T-cell (primary cell): ENCODE measurements around the gene FANCB. TPM values are rescaled to one million over a fixed set of nuclear protein-coding genes. Genes with fewer than 3 reads are reported as not detected.

ENCODE experiments used
- ATAC-seq, 4 experiments: fragments of 200-7000 bp in 3 of 4; fragments of 150-1000 bp in 1 of 4; cut with Tn5 transposase; replicated peaks in 1 of 4; 1 replicate in 3 of 4; 2 replicates in 1 of 4; pipeline ENCODE4 v1.10.0; 2021; ENCODE audit warnings: moderate library complexity in 3 of 4, mild to moderate bottlenecking in 2 of 4, moderate number of reproducible peaks in 1 of 4
- CTCF ChIA-PET, 2 donors: fragments of 300-600 bp; sonication (Branson Sonifier 250); formaldehyde crosslinking; loops; one replicate each; lab custom pipeline; 2022; ENCODE audit warnings: antibody characterized with exemption in 2 of 2; lab: Charles Lee
- POLR2A ChIA-PET, 2 donors: fragments of 300-600 bp; sonication (Branson Sonifier 250); formaldehyde crosslinking; loops; one replicate each; lab custom pipeline; 2022; ENCODE audit warnings: antibody characterized with exemption in 2 of 2; lab: Charles Lee
- DNase-seq, 35 experiments: peaks; one replicate each; pipeline versions ENCODE4 v3.0.0 to v3.0.0-alpha.2; 2013 to 2023
- H3K27ac ChIP-seq: one replicate; pipeline ENCODE4 v1.5.1; 2013; ENCODE audit warnings: low read length
- H3K27me3 ChIP-seq, 2 experiments: replicated peaks in 1 of 2; 1 replicate in 1 of 2; 2 replicates in 1 of 2; pipeline versions ENCODE4 v1.6.1 to v1.7.0; 2013; ENCODE audit warnings: low read length in 1 of 2, mixed read lengths in 1 of 2; ENCODE audit not compliant: control insufficient read depth in 2 of 2, insufficient read depth in 2 of 2; ENCODE audit errors: extremely low read depth in 1 of 2
- H3K36me3 ChIP-seq, 2 donors: 1 replicate in 1 of 2; 2 replicates in 1 of 2; pipeline versions ENCODE4 v1.6.1 to v1.7.0; 2013; ENCODE audit warnings: low read length in 1 of 2; ENCODE audit not compliant: control insufficient read depth in 2 of 2, insufficient read depth in 1 of 2; ENCODE audit errors: extremely low read depth in 1 of 2
- H3K4me1 ChIP-seq, 2 experiments: 1 replicate in 1 of 2; 2 replicates in 1 of 2; pipeline versions ENCODE4 v1.6.1 to v1.7.0; 2013; ENCODE audit warnings: low read length in 2 of 2, mixed read lengths in 1 of 2; ENCODE audit not compliant: insufficient read depth in 2 of 2, control insufficient read depth in 1 of 2; ENCODE audit errors: extremely low read depth in 1 of 2
- H3K4me3 ChIP-seq, 2 donors: 1 replicate in 1 of 2; 2 replicates in 1 of 2; pipeline versions ENCODE4 v1.5.1 to v1.7.0; 2013; ENCODE audit warnings: mild to moderate bottlenecking in 2 of 2, low read length in 1 of 2, moderate library complexity in 1 of 2; ENCODE audit not compliant: control insufficient read depth in 1 of 2; ENCODE audit errors: extremely low read depth in 1 of 2
- H3K9me3 ChIP-seq: 2 replicates; pipeline ENCODE4 v1.7.0; 2013
- H3K27ac Mint-ChIP-seq, 2 donors: one replicate each; pipeline ENCODE4 v1.8.0; 2020 to 2021; ENCODE audit warnings: mild to moderate bottlenecking in 2 of 2, mixed read lengths in 2 of 2
- H3K27me3 Mint-ChIP-seq, 2 donors: one replicate each; pipeline ENCODE4 v1.8.0; 2021 to 2022; ENCODE audit warnings: mixed read lengths in 2 of 2
- H3K36me3 Mint-ChIP-seq: one replicate; pipeline ENCODE4 v1.8.0; 2021; ENCODE audit warnings: mixed read lengths
- H3K4me1 Mint-ChIP-seq, 3 donors: one replicate each; pipeline ENCODE4 v1.8.0; 2020 to 2022; ENCODE audit warnings: mixed read lengths in 3 of 3, mild to moderate bottlenecking in 1 of 3
- H3K4me3 Mint-ChIP-seq, 3 donors: one replicate each; pipeline ENCODE4 v1.8.0; 2020 to 2022; ENCODE audit warnings: mild to moderate bottlenecking in 3 of 3, mixed read lengths in 3 of 3, moderate library complexity in 3 of 3
- H3K9me3 Mint-ChIP-seq, 3 donors: one replicate each; pipeline ENCODE4 v1.8.0; 2020 to 2022; ENCODE audit warnings: mixed read lengths in 3 of 3
- WGBS: methylation state at CpG from one replicate; pipeline ENCODE4 v1.1.5; 2013; ENCODE audit warnings: missing lambda C conversion rate; ENCODE audit not compliant: insufficient coverage; 5-methylcytosine and 5-hydroxymethylcytosine counted together
- total RNA-seq, 35 experiments: library from RNA in 6 of 35; stranded (reverse) in 6 of 35; fragments of 120-200 nt in 1 of 35; gene quantifications; one replicate each; pipeline versions ENCODE4 v1.2.1 to v1.2.4 and lab custom pipeline; 2013 to 2026

FANCB gene
- total RNA-seq, 5 donors from 2014 or later (not counting 1 experiment from before 2014, with no cell fraction given) = 2.2 to 5.6 (median 3.2) TPM

- no peak overlapping the region for H3K27ac Mint-ChIP-seq
- no peak overlapping the region for H3K27ac ChIP-seq
- no peaks in the 10 kb centered on the region for H3K27me3 ChIP-seq
- no peak overlapping the region for H3K4me3 ChIP-seq
- DNase-seq = no peak
- peaks cover 2% of the 10 kb centered on the region for H3K36me3 Mint-ChIP-seq
- H3K27me3 Mint-ChIP-seq = no peaks in the 10 kb centered on the region
- no peaks in the 10 kb centered on the region for H3K4me1 Mint-ChIP-seq
- peaks cover 0 to 4% (median 0%) of the 10 kb centered on the region in 3 donors for H3K9me3 Mint-ChIP-seq
- ChIA-PET POLR2A (no interaction called here), CTCF (no interaction called here)
- no peaks in the 10 kb centered on the region for H3K4me1 ChIP-seq
- no peak for ATAC-seq
- WGBS = no CpG with 5 or more reads among the region's 1 CpG
- H3K9me3 ChIP-seq = no peaks in the 10 kb centered on the region
- H3K36me3 ChIP-seq = no peaks in the 10 kb centered on the region
- H3K4me3 Mint-ChIP-seq = no peak overlapping the region
Observed at GRCh38 chrX:14865201-14865600, 7.7 kb downstream of the FANCB start.

DNA sequence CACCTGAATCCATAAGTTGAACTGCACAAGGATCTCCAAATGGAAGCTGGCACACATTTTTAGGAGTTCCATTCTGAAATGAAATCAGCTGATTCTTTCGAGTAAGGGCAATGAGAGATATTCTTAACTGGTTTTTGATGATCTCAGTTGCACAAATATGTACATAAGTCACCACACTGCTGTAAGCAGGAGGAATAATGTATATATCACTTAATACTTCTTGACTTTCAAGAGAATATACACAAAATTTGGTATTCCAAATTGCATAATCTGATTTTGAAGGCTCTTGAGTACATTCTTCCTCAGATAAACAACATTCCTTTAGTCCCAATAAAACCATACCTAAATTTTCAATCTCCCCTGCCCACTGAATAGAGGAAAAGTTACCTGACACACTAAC lies 8.2 kb downstream of the FANCB start:
- no peaks in the 10 kb centered on the region for H3K36me3 ChIP-seq
- Mint-ChIP-seq H3K4me3 (no peak overlapping the region), H3K36me3 (peaks cover 2% of the 10 kb centered on the region), H3K27me3 (no peaks in the 10 kb centered on the region), H3K9me3 (peaks cover 0 to 4% (median 0%) of the 10 kb centered on the region in 3 donors), H3K27ac (no peak overlapping the region), H3K4me1 (no peaks in the 10 kb centered on the region)
- H3K9me3 ChIP-seq = no peaks in the 10 kb centered on the region
- no peak for DNase-seq
- H3K27me3 ChIP-seq = no peaks in the 10 kb centered on the region
- ChIA-PET POLR2A (no interaction called here), CTCF (no interaction called here)
- H3K4me3 ChIP-seq = no peak overlapping the region
- ATAC-seq = no peak
- no peak overlapping the region for H3K27ac ChIP-seq
- H3K4me1 ChIP-seq = no peaks in the 10 kb centered on the region
- no CpG with 5 or more reads among the region's 1 CpG for WGBS

- WGBS = no CpG with 5 or more reads among the region's 3 CpGs
- DNase-seq (no peak), ATAC-seq (no peak)
- H3K4me1 ChIP-seq = no peaks in the 10 kb centered on the region
- H3K9me3 ChIP-seq = no peaks in the 10 kb centered on the region
- Mint-ChIP-seq H3K36me3 (peaks cover 7% of the 10 kb centered on the region), H3K27me3 (no peaks in the 10 kb centered on the region), H3K4me1 (peaks cover 0 to under 1% (median 0%) of the 10 kb centered on the region in 3 donors), H3K27ac (no peak overlapping the region), H3K9me3 (no peaks in the 10 kb centered on the region), H3K4me3 (no peak overlapping the region)
- ChIA-PET CTCF (no interaction called here), POLR2A (no interaction called here)
- no peaks in the 10 kb centered on the region for H3K27me3 ChIP-seq
- no peaks in the 10 kb centered on the region for H3K36me3 ChIP-seq
- H3K27ac ChIP-seq = no peak overlapping the region
- H3K4me3 ChIP-seq = no peak overlapping the region
Observed at GRCh38 chrX:14851526-14851925, 21.3 kb downstream of the FANCB start.

DNA sequence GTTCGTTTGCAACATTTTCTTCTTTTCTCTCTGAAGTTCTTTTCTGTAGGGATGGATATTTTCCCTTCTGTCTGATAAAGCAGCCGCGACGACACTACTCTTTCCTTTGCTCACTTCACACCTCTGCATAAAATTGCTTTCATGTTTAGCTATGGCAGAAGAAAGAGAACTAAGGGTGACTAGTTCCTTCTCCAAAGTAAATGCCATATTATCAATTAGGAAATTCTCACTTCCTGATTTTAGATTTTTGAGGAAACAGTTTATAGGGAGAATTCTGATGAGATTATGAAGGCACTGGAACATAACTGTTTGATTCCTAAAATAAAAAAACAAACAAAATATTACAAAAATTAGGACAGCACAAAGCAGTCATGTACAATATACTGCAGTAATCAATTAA lies 29.2 kb downstream of the FANCB start:
- ATAC-seq = no peak
- H3K4me1 Mint-ChIP-seq = peaks cover 0 to 3% (median 0%) of the 10 kb centered on the region in 3 donors
- CTCF ChIA-PET = no interaction called here

DNA sequence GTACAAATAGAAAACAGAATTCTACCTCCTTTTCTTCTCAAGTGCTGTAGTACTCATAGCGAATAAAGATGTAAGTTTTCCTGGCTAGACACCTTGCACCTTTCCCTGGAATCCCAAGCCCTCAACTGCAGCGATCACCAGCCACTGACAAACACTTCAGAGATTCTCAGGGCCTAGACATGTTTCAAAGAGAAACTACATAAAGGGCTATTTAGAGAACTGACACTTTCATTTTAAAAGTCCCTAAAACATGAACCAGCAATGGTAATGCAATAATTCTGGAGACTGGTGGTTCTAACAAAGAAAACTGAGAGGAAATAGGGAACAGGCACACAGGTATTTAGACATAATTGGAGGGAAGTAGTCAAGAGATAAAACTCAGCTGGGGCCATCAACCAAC lies 35.7 kb downstream of the FANCB start:
- Histone ChIP-seq H3K9me3 (no peaks in the 10 kb centered on the region), H3K27ac (no peak overlapping the region), H3K4me1 (no peaks in the 10 kb centered on the region), H3K4me3 (no peak overlapping the region), H3K36me3 (no peaks in the 10 kb centered on the region), H3K27me3 (no peaks in the 10 kb centered on the region)
- ATAC-seq = no peak
- Mint-ChIP-seq H3K4me3 (no peak overlapping the region), H3K4me1 (no peaks in the 10 kb centered on the region), H3K27ac (no peak overlapping the region), H3K27me3 (no peaks in the 10 kb centered on the region), H3K36me3 (peaks cover 29% of the 10 kb centered on the region), H3K9me3 (no peaks in the 10 kb centered on the region)
- DNase-seq = no peak
- WGBS = no CpG with 5 or more reads among the region's 2 CpGs
- ChIA-PET POLR2A (no interaction called here), CTCF (no interaction called here)

More for the DNA sequence above, 29.2 kb downstream of the FANCB start:
- H3K27ac ChIP-seq = no peak overlapping the region
- DNase-seq = no peak
- Mint-ChIP-seq H3K9me3 (no peaks in the 10 kb centered on the region), H3K36me3 (peaks cover 13% of the 10 kb centered on the region), H3K4me3 (no peak overlapping the region), H3K27me3 (no peaks in the 10 kb centered on the region), H3K27ac (no peak overlapping the region)
- no peaks in the 10 kb centered on the region for H3K36me3 ChIP-seq
- WGBS = no CpG with 5 or more reads among the region's 4 CpGs
- H3K27me3 ChIP-seq = no peaks in the 10 kb centered on the region
- no peaks in the 10 kb centered on the region for H3K4me1 ChIP-seq
- H3K9me3 ChIP-seq = no peaks in the 10 kb centered on the region
- H3K4me3 ChIP-seq = no peak overlapping the region
- POLR2A ChIA-PET = no interaction called here

DNA sequence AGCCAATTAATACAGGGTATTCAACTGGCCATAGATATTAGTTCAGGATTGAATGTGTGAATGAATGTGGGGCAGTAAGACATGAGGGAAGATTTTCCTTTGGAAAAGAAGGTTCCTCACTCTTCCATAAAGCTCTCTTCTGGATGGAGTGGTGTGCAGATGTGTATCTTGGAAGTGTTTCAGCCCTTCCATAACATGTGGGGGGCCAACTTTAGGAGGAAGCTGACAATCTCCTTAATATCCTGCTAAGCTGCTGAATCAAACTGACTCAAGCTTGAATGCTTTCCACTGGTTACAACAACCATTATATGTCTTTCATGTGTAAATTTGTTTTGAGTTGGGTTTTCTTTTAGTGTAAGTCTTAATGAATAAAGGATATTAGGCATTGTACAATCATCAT lies 40.3 kb downstream of the FANCB start:
- Mint-ChIP-seq H3K9me3 (peaks cover 0 to 9% (median 3%) of the 10 kb centered on the region in 3 donors), H3K27ac (no peak overlapping the region), H3K4me3 (no peak overlapping the region), H3K36me3 (peaks cover 22% of the 10 kb centered on the region), H3K27me3 (no peaks in the 10 kb centered on the region), H3K4me1 (no peaks in the 10 kb centered on the region)
- POLR2A ChIA-PET = no interaction called here
- CTCF ChIA-PET = no interaction called here
- H3K9me3 ChIP-seq = no peaks in the 10 kb centered on the region
- H3K36me3 ChIP-seq = no peaks in the 10 kb centered on the region
- no peak overlapping the region for H3K4me3 ChIP-seq
- ATAC-seq (no peak), DNase-seq (no peak)
- H3K27me3 ChIP-seq = no peaks in the 10 kb centered on the region
- no peak overlapping the region for H3K27ac ChIP-seq
- no peaks in the 10 kb centered on the region for H3K4me1 ChIP-seq

- WGBS = no CpG with 5 or more reads among the region's 2 CpGs
- H3K36me3 Mint-ChIP-seq = peaks cover 22% of the 10 kb centered on the region
- peaks cover 0 to 9% (median 3%) of the 10 kb centered on the region in 3 donors for H3K9me3 Mint-ChIP-seq
- H3K36me3 ChIP-seq = no peaks in the 10 kb centered on the region
- no peaks in the 10 kb centered on the region for H3K27me3 ChIP-seq
- no peak for DNase-seq
- POLR2A ChIA-PET = no interaction called here
- H3K27ac ChIP-seq = no peak overlapping the region
- no peak overlapping the region for H3K4me3 ChIP-seq
- no peaks in the 10 kb centered on the region for H3K27me3 Mint-ChIP-seq
- H3K4me1 Mint-ChIP-seq = no peaks in the 10 kb centered on the region
- no peaks in the 10 kb centered on the region for H3K9me3 ChIP-seq
- no peak overlapping the region for H3K27ac Mint-ChIP-seq
- H3K4me1 ChIP-seq = no peaks in the 10 kb centered on the region
- no peak for ATAC-seq
- no peak overlapping the region for H3K4me3 Mint-ChIP-seq
- CTCF ChIA-PET = no interaction called here
Observed at GRCh38 chrX:14832151-14832550, 40.7 kb downstream of the FANCB start.
